Activated T-cell treated with anti-CD3 and anti-CD28 coated beads, Interleukin-2, amount 50 U/mL, for 72 hours (primary cell): ENCODE data around the gene PXT1. TPM values are rescaled to one million over a fixed set of nuclear protein-coding genes. Genes with fewer than 3 reads are reported as not detected.
A peak's percentile ranks its signal among the peaks of the same experiment; 100 is the strongest.

Experiments used
- ATAC-seq, 2 donors: fragments of 150-1000 bp; cut with Tn5 transposase; replicated peaks in 1 of 2; 2 replicates each; pipeline ENCODE4 v1.10.0; 2021; ENCODE audit warnings: moderate library complexity in 2 of 2, mild to moderate bottlenecking in 1 of 2
- DNase-seq, 2 donors: peaks; one replicate each; pipeline ENCODE4 v3.0.0; 2021 to 2022; ENCODE audit warnings: mixed read lengths in 1 of 2
- H3K27ac Mint-ChIP-seq: one replicate; pipeline ENCODE4 v1.8.0; 2022; ENCODE audit warnings: mild to moderate bottlenecking, moderate library complexity, mixed read lengths
- H3K27me3 Mint-ChIP-seq: one replicate; pipeline ENCODE4 v1.8.0; 2022; ENCODE audit warnings: low read depth, mixed read lengths
- H3K36me3 Mint-ChIP-seq, 2 donors: one replicate each; pipeline ENCODE4 v1.8.0; 2022; ENCODE audit warnings: mixed read lengths in 2 of 2, mild to moderate bottlenecking in 1 of 2; ENCODE audit not compliant: insufficient read depth in 2 of 2
- H3K4me1 Mint-ChIP-seq: one replicate; pipeline ENCODE4 v1.8.0; 2022; ENCODE audit warnings: low read depth, mixed read lengths
- H3K4me3 Mint-ChIP-seq, 2 donors: one replicate each; pipeline ENCODE4 v1.8.0; 2022; ENCODE audit warnings: mild to moderate bottlenecking in 2 of 2, mixed read lengths in 2 of 2, moderate library complexity in 2 of 2
- H3K9me3 Mint-ChIP-seq, 2 donors: one replicate each; pipeline ENCODE4 v1.8.0; 2022; ENCODE audit warnings: mixed read lengths in 2 of 2
- total RNA-seq, 2 donors: library from RNA; stranded (reverse); gene quantifications; one replicate each; pipeline ENCODE4 v1.2.3, GENCODE V29; 2022

The PXT1 gene
- total RNA-seq, 2 donors from 2014 or later, result 0.25 to 0.48 TPM

DNA sequence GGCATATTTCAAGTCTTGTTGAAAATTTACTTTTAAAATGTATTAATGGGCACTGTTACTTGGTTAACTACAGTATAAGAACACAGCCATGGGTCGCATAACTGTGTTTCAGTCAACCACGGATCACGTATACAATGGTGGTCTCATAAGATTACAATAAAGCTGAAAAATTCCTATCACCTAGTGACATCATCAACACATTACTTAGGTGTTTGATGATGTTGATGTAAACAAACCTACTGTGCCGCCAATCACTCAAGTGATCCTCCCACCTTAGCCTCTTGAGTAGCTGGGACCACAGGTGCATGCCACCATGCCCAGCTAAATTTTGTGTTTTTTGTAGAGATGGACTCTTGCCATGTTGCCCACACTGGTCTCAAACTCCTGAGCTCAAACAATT lies 38.5 kb downstream of the PXT1 start:
- peaks cover 5% of the 10 kb centered on the region for H3K4me1 Mint-ChIP-seq

DNA sequence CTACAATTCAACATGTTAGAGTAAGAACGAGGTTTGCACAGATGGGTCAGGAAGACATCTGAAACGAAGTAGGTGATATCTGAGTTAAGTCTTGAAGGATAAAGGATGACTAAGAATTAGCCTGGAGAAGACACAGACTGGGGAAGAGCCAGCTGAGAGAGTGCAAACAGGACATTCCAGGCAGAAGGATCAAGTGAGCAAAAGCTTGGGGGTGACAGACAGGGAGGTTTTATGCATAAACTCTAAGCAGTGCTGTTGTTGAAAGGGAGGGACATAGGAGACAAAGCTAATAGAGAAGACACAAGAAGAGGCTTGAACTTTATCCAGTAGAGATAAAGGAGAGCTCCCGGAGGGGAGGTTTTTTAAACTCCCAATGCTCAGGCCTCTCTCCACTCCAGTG lies 40.2 kb downstream of the PXT1 start:
- Mint-ChIP-seq H3K4me3 (no peak overlapping the region), H3K36me3 (no peaks in the 10 kb centered on the region), H3K4me1 (peaks cover 5% of the 10 kb centered on the region), H3K27me3 (peaks cover 14% of the 10 kb centered on the region), H3K27ac (no peak overlapping the region), H3K9me3 (no peaks in the 10 kb centered on the region)
- DNase-seq, result no peak
- ATAC-seq, result no peak

More for the DNA sequence above, 38.5 kb downstream of the PXT1 start:
- no peak overlapping the region for H3K4me3 Mint-ChIP-seq
- DNase-seq (no peak), ATAC-seq (no peak)
- no peaks in the 10 kb centered on the region for H3K36me3 Mint-ChIP-seq
- no peak overlapping the region for H3K27ac Mint-ChIP-seq
- H3K9me3 Mint-ChIP-seq, result no peaks in the 10 kb centered on the region
- H3K27me3 Mint-ChIP-seq, result peaks cover 14% of the 10 kb centered on the region

DNA sequence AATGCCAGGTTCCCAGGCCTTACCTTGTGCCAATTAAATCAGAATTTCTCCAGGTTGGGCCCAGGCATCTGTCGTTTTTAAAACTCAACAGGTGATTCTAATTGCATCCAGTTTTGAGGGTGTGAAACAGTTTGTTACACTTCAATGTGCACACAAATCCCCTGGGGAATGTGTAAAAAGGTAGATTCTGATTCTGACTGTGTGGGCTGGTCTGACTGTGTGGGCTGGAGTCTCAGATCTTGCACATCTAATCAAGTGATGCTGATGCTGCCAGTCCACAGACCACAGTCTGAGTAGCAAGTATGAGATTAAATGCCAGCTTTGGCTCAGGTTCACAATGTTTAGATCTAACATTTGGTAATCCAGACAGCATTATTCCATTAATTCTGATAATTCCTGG lies 42.7 kb downstream of the PXT1 start:
- Mint-ChIP-seq H3K4me1 (peaks cover 5% of the 10 kb centered on the region), H3K9me3 (no peaks in the 10 kb centered on the region), H3K4me3 (no peak overlapping the region), H3K27ac (no peak overlapping the region), H3K27me3 (peaks cover 14% of the 10 kb centered on the region), H3K36me3 (no peaks in the 10 kb centered on the region)
- ATAC-seq, result peak; percentile 25 to 51
- DNase-seq, result no peak

DNA sequence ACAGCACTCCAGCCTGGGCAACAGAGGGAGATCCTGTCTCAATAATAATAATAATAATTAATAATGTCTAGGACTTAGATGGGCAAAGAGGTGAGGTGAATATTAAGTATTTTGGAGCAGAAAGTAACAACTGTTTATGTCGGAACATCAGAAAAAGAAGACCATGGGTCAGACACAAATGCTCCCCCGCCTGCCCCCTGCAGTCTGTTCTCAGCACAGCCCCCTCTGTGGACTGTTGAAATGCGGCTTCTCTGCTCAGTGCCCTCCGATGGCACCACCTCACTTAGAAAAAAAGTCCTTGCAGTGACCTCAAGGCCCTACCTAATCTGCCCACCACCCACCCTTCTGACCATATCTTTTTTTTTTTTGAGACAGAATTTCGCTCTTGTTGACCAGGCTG lies 50.0 kb downstream of the PXT1 start:
- DNase-seq (no peak), ATAC-seq (no peak)
- Mint-ChIP-seq H3K27ac (no peak overlapping the region), H3K36me3 (no peaks in the 10 kb centered on the region), H3K4me3 (no peak overlapping the region), H3K27me3 (peaks cover 34% of the 10 kb centered on the region), H3K4me1 (peaks cover 6% of the 10 kb centered on the region), H3K9me3 (no peaks in the 10 kb centered on the region)

DNA sequence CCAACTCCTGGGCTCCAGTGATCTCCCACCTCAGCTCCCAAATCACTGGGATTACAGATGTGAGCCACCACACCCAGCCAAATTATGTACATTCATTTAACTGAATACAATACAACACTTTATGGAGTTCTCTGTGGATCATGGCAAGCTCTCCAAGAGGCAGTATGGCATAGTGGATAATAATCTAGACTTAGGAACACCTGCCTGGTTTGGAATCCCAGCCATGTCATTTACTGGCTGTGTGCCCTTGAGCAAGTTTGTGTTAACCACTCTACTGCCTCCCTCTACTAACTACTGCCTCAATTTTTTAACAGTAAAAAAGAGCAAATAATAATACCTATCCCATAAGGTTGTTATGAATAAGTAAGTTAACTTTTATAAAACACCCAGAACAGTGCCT lies 53.3 kb downstream of the PXT1 start:
- H3K4me3 Mint-ChIP-seq, result no peak overlapping the region

DNA sequence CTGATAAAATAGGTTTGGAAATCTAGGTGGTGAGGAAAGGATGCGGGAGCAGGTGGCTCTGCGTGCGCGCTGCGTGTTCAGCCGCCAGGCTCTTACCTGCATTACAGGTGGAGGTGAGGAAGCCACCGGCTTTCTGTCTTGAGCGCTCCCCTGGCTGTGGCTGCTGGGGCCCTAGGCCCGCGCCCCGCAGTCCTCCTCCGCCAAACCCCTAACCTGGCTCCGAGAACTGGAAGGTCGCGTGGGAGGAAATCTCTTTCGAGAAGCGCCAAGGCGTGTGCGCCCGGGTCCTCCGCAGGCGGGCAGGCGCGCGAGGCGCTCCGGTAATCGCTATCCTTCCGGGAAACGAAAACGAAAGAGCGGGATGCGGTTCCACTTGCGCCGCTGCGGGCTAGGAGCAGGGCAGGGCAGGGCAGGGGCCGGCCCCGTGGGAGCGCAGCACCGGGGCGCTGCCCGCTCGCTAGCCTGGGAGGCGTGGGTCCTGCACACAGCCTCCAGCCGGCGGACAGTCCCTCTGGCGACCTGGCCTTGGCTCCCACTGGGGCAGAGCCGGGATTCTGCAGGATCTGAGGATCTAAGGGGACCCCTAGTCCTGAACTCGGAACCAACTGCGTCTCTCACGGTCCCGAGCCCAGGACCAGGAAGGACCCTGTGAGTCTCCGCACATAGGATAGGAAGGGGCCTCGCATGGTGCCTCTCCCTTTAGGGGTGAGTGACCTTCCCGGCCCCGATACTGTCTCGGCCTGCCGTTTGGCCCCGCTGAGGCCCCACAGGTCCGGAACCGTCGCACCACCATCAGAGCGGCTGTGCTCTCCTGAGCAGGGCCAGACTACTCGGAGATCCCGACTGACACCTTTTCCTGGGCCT lies 55.0 kb downstream of the PXT1 start, which contains the start of gene ETV7:
Gene ETV7, minus strand, starts transcription at position 230 of the 864 bp plus-strand sequence. Its CDS starts 128 bp downstream, at position 102.
- Mint-ChIP-seq H3K27me3 (peaks cover 48% of the 10 kb centered on the region), H3K27ac (peak within 1 kb of the TSS; percentile 25), H3K36me3 (peaks cover 0 to 3% of the 10 kb centered on the region in 2 donors), H3K4me3 (peak within 1 kb of the TSS; percentile 81), H3K9me3 (no peaks in the 10 kb centered on the region), H3K4me1 (peaks cover 38% of the 10 kb centered on the region)
- DNase-seq (peak; percentile 61 to 66), ATAC-seq (peak; percentile 67 to 78)

More for the DNA sequence above, 53.3 kb downstream of the PXT1 start:
- peaks cover 29% of the 10 kb centered on the region for H3K4me1 Mint-ChIP-seq
- DNase-seq (no peak), ATAC-seq (no peak)
- peaks cover 56% of the 10 kb centered on the region for H3K27me3 Mint-ChIP-seq
- peaks cover 0 to 3% of the 10 kb centered on the region in 2 donors for H3K36me3 Mint-ChIP-seq
- H3K9me3 Mint-ChIP-seq, result no peaks in the 10 kb centered on the region
- no peak overlapping the region for H3K27ac Mint-ChIP-seq

DNA sequence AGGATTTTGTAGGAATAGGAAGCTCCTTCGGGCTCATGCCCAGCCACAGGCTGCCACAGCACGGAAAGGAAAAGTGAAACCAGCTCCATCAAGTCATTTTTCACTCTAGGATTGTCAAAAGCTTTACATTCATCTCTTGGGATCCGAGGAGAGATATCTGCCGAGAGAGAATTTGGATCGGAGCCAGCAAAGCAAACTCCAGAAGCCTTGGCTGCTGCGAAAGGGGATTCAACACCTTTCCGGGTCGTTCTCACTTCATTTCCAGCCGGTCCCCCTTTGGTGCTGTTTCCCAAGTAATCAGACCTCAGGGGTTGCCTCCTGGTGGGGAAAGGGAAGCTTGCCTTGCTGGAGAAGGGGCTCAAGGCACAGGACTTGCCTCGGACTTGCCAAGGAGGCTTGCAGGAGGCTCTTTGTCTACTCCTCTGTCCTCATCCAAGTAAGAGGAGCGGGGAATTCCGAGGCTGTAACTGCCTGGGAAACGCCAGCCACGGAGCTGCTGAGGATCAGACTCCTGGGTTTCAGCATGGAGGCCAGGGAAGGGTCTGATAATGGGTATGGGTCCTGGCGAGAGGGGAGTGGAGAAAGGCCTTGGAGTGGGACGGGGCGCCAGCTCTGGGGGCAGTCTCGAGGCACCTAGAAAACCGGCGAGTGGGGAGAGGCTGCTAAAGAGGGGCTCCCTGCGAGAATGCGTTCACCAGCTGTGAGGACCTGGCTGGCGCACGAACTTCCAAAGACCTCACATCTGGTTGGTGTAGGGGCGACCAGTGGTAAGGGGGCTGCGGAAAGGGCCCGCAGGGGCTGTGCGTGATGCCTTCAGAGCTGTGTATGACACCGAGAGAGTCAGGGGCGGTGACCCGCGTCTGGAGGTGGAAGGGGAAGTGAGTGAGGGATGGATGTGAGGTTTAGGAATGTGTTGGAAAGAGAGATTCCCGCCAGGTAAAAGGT lies 55.9 kb downstream of the PXT1 start:
- ATAC-seq, result peak; percentile 39 to 40
- H3K4me1 Mint-ChIP-seq, result peaks cover 38% of the 10 kb centered on the region
- peak overlapping the region; percentile 81 for H3K4me3 Mint-ChIP-seq
- peaks cover 0 to 3% of the 10 kb centered on the region in 2 donors for H3K36me3 Mint-ChIP-seq
- peak overlapping the region; percentile 66 for H3K27ac Mint-ChIP-seq
- H3K27me3 Mint-ChIP-seq, result peaks cover 48% of the 10 kb centered on the region
- DNase-seq, result peak; percentile 12 to 20
- no peaks in the 10 kb centered on the region for H3K9me3 Mint-ChIP-seq

DNA sequence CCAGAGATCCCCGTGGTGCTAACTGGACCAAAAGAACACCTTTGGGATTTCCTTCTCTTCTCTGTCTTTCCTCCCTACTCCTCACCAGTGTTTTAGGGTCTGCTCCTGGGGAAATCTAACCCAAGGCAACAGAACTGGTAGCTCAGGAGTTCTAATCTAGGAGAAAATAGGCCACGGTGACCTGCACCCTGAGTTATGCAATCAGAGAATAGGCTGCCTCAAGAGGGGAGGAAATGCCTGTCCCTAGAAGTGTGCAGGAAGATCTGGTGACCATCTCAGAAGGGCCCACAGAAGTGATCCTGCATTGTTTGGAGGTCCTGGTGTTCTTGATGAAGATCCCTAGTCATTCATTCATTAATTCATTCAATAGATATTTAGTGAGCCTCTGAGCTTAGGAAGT lies 58.6 kb downstream of the PXT1 start:
- Mint-ChIP-seq H3K36me3 (peaks cover 0 to 3% of the 10 kb centered on the region in 2 donors), H3K27me3 (peaks cover 32% of the 10 kb centered on the region), H3K9me3 (no peaks in the 10 kb centered on the region), H3K4me3 (no peak overlapping the region), H3K27ac (no peak overlapping the region), H3K4me1 (peaks cover 38% of the 10 kb centered on the region)
- no peak for DNase-seq
- no peak for ATAC-seq

DNA sequence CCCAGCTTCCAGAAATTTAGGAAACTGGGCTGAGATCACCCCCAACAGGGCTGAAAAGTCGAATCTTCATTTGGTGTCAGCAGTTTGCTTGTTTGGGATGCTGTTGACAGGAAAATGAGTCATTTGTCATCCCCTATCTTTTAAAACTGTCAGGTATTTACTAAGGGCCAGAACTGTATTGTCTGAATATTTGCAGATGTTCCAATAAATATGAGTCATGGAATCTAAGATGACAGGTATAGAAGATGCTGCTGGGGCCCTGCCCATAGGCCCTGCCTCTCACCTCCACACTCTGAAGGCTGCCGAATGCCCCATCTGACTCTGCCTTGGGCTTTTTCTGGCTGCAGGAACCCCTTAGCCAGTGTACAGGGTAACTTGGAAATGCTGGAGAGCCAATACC lies 59.0 kb downstream of the PXT1 start:
- Mint-ChIP-seq H3K27me3 (peaks cover 31% of the 10 kb centered on the region), H3K4me1 (peaks cover 38% of the 10 kb centered on the region), H3K27ac (no peak overlapping the region), H3K4me3 (no peak overlapping the region), H3K9me3 (no peaks in the 10 kb centered on the region), H3K36me3 (peaks cover 0 to 3% of the 10 kb centered on the region in 2 donors)
- DNase-seq, result peak; percentile 8 to 10
- ATAC-seq, result peak; percentile 51 to 71

DNA sequence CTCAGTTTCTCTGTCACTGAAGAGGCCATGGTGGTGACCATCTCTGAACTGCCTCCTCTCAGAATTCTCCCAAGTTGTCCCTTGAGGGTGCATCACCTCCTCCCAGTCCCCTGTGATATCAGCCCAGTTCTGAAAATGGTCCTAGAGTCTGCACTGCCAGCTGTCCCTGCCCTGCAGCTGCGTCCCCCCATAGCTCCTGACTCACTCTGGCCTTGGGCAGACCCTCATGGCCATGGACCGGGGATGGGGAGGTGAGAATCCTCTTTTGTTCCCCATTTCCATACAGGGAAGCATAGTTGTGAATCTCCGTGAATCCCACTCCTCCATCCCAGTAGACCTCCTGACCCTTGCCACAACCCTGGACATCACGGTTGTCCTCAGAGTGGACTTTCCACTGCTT lies 59.7 kb downstream of the PXT1 start:
- Mint-ChIP-seq H3K4me1 (peaks cover 33% of the 10 kb centered on the region), H3K36me3 (peaks cover 0 to 3% of the 10 kb centered on the region in 2 donors), H3K27ac (peak overlapping the region; percentile 25), H3K27me3 (peaks cover 24% of the 10 kb centered on the region), H3K9me3 (no peaks in the 10 kb centered on the region), H3K4me3 (no peak overlapping the region)
- DNase-seq, result no peak
- ATAC-seq, result no peak

DNA sequence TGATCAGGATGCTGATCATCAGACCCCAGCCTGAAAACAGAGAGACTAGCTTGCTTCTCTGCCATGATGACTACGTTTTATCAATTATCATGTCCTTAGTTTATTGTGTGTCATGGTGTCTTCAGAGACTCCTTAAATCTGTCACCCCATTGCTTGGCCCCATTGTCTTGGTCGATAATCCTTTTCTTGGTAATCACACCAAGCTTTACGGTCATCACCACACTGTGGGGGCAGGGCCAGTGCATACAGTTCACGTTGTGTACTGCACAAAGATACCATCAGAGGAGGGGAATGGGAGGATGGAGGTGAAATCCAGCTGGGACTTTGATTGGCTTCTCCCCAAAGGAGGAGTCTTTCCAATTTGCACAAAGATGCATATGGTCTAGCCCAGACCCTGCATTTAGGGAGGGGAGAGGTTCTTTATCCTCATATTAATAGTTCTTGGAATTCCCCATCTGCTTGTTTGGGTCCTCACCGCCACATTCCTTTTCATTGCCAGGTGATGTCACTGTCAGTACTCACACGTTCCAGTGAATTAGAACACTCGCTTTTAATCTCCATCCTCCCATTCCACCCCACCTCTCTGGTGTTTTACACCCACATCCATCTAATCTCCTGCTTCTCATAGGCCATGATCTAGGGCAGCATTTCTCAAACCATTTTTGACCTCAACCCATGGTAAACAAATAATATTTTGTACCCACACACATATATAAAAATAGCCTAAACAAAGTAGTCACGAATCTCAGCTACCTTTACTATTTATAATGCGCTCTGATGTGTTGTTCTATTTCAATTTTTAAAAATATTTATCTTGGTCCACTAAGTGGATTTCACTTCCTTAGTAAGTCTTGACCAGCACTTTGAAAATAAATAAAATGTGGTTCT lies 60.9 kb downstream of the PXT1 start:
- H3K9me3 Mint-ChIP-seq, result no peaks in the 10 kb centered on the region
- no peak overlapping the region for H3K4me3 Mint-ChIP-seq
- H3K27me3 Mint-ChIP-seq, result peaks cover 14% of the 10 kb centered on the region
- ATAC-seq (peak in 1 of 2 donors; percentile 42), DNase-seq (no peak)
- peaks cover 23% of the 10 kb centered on the region for H3K4me1 Mint-ChIP-seq
- peak overlapping the region; percentile 43 for H3K27ac Mint-ChIP-seq
- no peaks in the 10 kb centered on the region for H3K36me3 Mint-ChIP-seq

DNA sequence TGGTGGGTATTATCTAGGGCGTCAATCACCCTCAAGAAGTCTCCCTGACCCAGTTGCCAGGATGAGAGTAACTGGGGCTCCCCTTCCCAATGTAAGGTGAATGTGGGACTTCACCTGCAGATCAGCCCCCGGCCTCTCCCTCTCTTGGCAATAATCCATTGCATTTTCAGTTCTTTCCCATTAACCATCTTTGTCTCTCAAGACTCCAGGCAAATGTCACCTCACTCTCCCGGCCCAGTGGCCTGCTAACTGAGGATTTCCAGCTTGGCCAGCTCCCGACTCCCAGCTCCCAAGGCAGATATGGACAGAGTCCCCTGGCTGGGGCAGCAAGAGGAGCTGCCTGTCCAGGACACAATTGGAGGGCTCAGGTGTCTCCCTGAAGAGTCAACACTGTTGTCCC lies 62.5 kb downstream of the PXT1 start:
- peaks cover 10% of the 10 kb centered on the region for H3K4me1 Mint-ChIP-seq
- DNase-seq, result no peak
- H3K27ac Mint-ChIP-seq, result no peak overlapping the region
- no peaks in the 10 kb centered on the region for H3K27me3 Mint-ChIP-seq
- no peak overlapping the region for H3K4me3 Mint-ChIP-seq
- H3K9me3 Mint-ChIP-seq, result no peaks in the 10 kb centered on the region
- no peaks in the 10 kb centered on the region for H3K36me3 Mint-ChIP-seq
- ATAC-seq, result no peak
